Tibial nerve (tissue), 3 donors: Measurements from ENCODE around the gene HAPSTR1.

ENCODE experiments used
- POLR2A ChIP-seq, 2 donors: fragments of 450-650 bp; IDR thresholded peaks; one replicate each; pipeline ENCODE4 v1.6.1; 2017; ENCODE audit warnings: antibody characterized with exemption in 2 of 2, mild to moderate bottlenecking in 2 of 2, moderate library complexity in 2 of 2
- TF ChIP-seq, protein P1 (sequence below), 5 experiments: fragments of 200-600 bp in 3 of 5; fragments of 450-650 bp in 2 of 5; sonication (generic) in 3 of 5; IDR thresholded peaks; one replicate each; pipeline ENCODE4 v1.5.1; 2016 to 2019; ENCODE audit warnings: antibody characterized with exemption in 5 of 5, mild to moderate bottlenecking in 3 of 5, moderate library complexity in 2 of 5

DNA sequence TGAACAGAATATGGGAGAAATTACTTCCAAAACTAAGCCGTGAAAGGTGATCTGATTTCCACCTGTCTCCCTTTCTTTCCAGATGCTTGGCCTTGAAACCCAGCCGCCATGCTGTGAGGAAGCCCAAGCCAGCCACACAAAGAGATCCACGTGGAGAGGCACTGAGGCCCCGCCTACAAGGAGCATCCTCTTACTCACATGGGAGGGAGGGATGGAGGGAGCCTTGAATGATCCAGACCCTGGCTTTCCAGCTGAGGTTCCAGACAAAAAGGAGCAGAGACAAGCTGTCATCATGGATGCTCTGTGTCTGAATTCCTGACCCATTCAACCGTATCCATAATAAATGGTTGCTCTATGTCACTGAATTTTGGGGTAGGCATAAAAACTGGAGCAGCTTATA lies 48.9 kb upstream of the HAPSTR1 start:
- no peak for TF ChIP-seq POLR2A (IDR thresholded peaks at IDR 0.05)
- TF ChIP-seq, protein P1, sequence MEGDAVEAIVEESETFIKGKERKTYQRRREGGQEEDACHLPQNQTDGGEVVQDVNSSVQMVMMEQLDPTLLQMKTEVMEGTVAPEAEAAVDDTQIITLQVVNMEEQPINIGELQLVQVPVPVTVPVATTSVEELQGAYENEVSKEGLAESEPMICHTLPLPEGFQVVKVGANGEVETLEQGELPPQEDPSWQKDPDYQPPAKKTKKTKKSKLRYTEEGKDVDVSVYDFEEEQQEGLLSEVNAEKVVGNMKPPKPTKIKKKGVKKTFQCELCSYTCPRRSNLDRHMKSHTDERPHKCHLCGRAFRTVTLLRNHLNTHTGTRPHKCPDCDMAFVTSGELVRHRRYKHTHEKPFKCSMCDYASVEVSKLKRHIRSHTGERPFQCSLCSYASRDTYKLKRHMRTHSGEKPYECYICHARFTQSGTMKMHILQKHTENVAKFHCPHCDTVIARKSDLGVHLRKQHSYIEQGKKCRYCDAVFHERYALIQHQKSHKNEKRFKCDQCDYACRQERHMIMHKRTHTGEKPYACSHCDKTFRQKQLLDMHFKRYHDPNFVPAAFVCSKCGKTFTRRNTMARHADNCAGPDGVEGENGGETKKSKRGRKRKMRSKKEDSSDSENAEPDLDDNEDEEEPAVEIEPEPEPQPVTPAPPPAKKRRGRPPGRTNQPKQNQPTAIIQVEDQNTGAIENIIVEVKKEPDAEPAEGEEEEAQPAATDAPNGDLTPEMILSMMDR (IDR thresholded peaks at IDR 0.05) = no peak
